HG03469 (cell line): ENCODE measurements around the gene MEF2B.
A peak's percentile ranks its signal among the peaks of the same experiment; 100 is the strongest.
"Not testable (repeated sequence)": the region's sequence is repeated elsewhere in the genome, so short reads cannot be mapped to it uniquely, and the experiment has no call there.

Experiments used
- ATAC-seq: cut with Tn5 transposase; IDR thresholded peaks from one replicate; pipeline ENCODE4 v1.9.1; 2021; ENCODE audit warnings: mild to moderate bottlenecking, moderate library complexity, moderate number of reproducible peaks; ENCODE audit not compliant: unreplicated experiment

MEF2B gene

DNA sequence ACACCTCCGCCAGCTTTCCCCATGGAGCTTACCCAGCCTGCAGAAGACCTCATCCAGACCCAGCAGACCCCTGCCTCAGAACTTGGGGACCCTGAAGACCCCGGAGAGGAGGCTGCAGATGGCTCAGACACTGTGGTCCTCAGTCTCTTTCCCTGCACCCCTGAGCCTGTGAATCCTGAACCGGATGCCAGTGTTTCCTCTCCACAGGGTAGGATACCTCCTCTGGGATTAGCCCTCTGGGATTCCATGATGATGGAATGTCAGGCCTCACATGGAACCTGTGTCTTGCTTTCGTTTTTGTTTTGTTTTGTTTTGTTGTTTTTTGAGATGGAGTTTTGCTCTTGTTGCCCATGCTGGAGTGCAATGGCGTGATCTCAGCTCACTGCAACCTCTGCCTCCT lies 23.9 kb upstream of the MEF2B start:
- no peak for ATAC-seq

DNA sequence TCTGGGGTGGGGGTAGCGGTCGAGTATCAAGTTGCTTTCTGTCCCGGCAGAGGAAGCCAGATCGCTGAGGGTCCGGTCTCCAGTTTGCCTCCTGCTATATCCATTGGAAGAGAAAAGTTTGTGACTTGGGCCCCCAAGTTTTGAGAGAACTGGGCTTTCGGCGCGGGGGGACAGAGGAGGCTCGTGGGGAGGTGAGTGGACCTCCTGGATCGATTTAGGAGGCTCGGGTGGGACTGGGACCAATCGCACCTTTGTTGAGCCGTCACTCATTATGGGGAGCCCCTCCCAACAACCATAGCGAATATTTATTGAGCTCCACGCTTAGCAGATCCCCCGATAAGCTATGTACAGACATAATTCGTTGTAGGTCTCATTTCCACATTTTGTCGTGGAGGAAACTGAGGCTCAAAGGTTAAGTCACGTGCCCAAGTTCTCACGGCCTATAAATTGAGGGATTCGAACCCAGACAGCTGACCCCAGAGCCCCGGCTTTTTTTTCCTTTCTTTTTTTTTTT lies 22.9 kb upstream of the MEF2B start:
- no peak for ATAC-seq

DNA sequence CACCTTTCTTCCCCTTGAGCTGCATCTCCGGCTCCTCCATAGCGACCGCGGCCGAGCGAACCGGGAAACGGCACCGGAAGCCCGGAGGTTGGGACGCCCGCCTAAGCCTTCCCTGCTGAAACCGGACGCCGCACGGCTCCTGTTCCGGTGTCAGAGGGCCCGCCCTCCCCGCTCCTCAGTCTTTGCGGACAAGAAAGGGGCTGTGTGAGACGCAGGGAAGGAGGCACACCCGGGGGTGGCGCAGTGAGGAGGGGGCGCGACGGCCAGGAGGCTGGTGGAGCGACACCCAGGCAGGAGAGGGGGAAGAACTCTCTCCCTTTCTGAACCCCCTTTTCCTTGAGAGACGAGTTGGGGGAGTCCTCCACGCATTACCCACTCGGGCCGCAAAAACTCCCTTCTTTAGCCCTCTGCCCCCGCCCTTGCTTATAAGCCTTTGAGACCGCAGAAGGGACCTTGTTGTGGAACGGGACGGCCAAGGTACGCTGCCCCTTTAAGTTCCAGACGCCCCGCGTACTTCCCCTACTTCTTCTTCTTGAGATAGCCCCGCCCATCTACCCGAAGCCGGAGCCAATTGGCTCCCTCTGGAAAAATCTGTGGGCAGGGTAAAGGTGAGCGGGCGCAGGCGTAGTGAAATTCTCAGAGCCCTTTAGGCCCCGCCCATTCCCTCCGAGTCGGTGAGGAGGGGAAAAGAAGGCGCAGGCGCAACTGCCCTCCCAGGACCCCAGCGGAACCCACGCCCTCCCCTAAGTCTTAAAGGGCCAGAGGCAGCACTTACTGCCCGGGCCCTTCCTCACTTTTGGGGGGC lies 22.2 kb upstream of the MEF2B start, which contains the start of the genes BORCS8 and RFXANK:
TSS of gene BORCS8 (minus strand) at position 75 of the 805 bp plus-strand sequence. CDS start at position 40, 35 bp downstream.
TSS of gene RFXANK (plus strand) at position 181 of the 805 bp plus-strand sequence. CDS start 1,689 bp downstream, outside the sequence.
- ATAC-seq = peak; percentile 64

DNA sequence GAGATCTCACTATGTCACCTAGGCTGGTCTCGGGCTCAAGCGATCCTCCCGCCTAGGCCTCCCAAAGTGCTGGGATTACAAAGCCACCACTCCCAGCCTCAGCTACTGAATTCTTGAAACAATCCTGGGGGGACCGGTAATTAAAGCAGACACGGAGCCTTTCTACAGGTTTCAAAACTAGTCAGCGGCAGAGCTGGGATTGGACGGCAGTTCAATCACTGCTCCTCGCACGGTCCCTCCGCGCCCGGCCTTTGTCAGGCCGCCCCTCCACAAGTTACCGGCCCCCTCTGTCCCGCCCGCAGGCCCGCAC lies 21.7 kb upstream of the MEF2B start:
- no peak for ATAC-seq

DNA sequence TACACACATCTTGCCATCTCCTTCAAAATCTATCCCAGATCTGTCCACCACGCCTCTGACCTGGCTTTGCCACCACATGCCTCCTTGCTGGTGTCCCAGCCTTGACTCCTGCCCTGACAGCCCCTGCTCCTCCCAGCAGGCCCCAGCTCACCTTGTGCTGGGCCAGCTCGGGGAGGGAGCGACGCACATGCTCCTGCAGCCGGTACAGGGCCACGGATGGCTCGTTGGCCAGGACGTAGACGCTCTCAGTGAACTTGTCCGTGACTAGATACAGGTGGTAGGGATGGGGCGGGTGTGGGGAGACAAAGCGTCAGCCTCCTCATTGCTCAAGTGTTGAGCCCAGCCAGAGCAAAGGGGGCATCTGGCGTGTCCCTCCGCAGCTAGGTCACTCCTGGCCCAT lies 16.7 kb upstream of the MEF2B start:
- ATAC-seq = no peak

DNA sequence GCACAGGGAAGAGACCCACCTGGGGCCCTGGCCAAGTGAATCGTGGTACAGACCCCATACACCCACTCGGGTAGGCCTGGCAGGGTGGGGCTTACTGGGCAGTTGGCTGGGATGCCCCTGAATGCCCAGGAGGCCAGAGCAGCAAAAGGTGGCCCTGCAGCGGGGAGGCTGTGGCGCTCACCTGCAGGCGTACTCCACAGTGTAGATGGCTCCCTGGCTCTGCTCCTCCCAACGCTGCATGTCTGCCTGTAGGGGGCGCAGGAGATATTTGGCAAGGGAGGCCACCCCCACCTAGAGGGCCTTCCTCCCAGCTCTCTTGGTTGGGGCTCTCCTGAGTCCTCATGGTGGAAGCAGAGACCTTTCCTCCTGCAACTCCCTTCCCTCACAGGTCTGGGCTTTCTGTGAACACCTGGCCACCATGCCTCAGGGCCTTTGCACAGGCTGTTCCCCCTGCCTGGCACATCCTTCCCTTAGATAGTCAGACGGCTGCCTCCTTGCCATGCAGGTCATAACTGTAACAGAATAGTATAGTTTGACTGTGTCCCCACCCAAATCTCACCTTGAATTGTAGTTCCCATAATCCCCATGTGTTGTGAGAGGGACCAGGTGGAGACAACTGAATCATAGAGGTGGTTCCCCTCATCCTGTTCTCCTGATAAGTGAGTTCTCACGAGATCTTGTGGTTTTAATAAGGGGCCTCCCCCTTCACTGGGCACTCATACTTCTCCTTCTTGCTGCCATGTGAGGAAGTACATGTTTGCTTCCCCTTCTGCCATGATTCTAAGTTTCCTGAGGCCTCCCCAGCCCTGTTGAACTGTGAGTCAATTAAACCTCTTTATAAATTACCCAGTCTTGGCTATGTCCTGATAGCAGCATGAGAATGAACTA lies 16.0 kb upstream of the MEF2B start:
- no peak for ATAC-seq

DNA sequence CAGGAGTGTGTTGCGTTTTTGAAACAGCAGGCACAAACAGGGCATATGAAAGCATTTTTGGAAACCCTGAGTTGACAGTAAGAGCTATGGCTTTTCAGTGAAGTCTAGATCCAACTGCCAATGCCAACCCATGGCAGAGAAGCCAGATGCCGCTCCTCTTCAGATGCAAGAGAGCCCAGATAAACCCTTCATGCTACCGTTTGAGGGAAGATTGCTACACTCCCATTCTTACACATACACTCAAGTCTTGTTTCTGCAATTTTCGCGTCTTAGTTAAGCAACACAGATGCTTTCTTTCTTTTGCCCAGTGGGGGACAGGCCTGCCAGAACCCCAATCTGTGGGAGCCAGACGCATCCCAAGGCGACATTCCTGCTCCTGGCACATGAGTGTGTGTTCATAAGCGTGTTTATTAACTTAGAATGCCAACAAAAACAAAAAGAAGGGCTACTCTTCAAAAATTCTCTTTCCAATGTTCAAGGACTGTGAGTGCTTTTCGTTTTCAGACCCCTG lies 11.5 kb upstream of the MEF2B start:
- ATAC-seq = no peak

DNA sequence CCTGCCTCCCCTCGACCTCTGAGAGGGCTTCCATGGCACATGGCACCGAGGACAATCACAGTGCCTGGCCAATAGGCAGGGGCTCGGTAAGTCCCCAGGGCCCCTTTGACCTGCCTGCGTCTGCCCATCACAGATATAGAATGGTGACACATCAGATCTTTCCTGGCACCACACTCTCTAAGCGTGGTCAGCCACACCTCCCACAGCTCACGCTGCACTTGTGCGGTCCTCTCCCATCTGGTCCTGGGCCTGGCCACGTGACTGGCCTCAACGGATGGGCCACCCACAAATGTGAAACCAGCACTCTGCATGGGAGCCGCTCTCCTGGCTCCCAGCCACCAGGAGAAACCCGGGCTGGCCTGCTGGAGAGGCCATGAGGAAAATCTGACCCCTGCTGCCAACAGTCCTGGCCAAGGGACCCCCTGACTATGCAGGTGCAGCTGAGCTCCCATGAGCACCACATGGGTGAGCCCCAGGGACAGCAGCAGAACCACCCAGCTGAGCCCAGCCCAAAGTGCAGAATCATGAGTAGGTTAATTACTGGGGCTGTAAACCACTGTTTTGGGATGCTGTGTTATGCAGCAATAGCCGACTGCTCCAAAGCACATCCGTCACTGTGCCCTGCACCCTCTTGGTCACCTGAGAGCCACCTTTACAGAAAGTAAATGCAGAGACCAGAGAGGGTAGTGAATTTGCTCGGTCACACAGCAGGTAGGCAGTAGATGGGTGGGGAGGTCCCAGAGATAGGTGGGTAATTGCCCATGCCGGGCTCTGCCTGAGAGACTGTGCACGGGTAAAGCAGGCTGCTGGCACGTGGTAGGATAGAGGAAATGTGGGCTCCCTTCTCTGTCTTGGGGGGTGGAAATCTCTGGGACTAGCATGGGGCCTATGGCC lies 9.7 kb upstream of the MEF2B start:
- no peak for ATAC-seq

DNA sequence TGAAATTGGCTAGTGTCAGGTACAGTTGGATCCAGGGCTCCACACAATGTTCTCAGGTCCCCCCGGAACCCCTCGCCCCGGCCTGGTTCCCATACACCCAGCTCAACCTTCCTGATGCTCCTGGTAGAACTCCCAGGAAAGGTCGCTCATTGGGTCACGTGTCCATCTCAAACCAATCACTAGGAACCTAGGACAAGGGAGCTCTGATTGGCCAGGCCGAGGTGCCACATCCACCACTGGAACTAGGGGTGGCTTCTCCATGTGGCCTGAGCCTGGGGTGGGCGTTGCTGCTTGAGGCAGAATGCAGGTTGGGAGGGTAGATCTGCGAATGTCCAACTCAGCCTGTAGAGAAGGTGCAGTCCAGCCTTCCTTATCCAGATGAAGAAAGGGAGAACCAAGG lies 6.9 kb upstream of the MEF2B start:
- no peak for ATAC-seq

DNA sequence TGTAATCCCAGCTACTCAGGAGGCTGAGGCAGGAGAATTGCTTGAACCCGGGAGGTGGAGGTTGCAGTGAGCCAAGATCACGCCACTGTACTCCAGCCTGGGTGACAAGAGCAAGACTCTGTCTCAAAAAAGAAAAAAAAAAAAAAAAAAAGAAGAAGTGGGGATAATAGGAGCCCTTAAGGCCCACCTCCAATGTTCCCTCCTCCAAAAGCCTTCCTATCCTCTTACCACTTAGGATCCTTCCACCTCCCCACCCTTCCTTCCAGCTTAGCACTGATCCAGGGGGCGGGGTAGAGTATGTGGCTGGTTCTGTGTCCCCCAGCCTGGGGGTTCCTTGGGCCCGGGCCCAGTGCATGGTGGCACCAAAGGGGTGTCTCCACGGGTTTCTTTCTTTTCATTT lies 3.2 kb upstream of the MEF2B start:
- ATAC-seq = not testable (repeated sequence)

DNA sequence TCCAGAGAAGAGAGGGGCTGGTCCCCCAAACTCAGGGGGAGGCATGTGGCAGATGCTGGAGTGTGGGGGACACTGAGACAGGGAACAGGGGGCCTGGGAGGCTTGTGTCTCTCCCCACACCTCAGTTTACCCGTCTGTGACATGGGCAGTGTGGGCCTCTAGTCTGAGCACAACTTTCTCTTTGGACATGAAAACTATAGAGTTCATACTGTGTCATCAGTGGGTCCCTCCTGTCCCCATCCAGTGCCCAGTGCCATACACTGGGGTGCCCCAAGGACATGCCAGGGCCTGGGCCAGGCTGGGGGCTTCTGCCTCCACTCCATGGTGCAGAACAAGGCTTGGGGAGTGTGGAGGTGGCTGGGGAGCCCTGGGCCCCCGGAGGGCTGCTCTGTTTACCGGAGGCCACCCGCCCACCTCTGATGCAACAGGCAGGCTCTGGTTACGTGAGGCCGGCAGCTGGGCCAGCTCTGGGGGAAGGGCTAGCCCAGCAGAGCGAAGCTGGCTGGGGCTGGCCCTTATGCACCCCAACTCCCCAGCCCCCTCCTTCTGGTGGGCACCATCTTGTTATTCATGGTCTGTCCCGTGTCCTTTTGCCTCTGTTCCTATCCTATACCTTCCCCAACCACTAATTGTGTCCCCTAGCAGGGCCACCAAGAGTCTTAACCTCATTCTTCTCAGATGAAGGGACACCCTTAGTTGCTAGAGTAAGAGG lies 1.9 kb upstream of the MEF2B start:
- ATAC-seq = no peak

DNA sequence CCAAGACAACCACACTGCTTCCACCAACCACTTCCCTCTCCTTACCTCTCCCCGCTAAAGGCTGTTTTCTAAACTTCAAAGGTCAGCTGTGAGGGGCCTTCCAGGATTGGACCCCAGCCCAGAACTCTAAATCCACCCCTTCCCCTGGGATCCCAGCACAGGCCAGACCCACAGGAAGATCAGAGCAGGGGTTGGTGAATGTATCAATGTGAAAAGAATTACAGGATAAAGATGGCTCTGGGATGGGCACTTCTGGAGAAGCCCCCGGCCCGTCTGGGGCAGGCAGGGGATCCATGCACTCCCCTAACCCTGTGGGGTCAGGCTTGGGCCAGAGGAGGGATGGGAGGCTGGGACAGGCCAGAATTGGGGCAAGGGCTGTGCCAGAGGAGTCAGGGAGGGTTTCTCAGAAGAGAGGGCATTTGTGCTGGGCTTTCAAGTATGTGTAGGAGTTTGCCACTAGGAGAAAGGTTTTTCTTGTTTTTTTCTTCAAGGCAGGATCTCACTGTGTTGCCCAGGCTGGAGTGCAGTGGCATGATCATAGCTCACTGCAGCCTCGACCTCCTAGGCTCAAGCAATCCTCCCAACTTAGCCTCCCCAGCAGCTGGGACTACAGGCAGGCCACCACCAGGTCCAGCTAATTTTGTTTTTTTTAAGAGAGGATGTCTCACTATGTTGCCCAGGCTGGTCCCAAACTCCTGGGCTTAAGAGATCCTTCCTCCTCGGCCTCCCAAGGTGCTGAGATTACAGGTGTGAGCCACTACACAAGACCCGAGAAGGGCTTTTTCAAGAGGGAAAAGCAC lies 1.0 kb upstream of the MEF2B start:
- ATAC-seq = no peak

DNA sequence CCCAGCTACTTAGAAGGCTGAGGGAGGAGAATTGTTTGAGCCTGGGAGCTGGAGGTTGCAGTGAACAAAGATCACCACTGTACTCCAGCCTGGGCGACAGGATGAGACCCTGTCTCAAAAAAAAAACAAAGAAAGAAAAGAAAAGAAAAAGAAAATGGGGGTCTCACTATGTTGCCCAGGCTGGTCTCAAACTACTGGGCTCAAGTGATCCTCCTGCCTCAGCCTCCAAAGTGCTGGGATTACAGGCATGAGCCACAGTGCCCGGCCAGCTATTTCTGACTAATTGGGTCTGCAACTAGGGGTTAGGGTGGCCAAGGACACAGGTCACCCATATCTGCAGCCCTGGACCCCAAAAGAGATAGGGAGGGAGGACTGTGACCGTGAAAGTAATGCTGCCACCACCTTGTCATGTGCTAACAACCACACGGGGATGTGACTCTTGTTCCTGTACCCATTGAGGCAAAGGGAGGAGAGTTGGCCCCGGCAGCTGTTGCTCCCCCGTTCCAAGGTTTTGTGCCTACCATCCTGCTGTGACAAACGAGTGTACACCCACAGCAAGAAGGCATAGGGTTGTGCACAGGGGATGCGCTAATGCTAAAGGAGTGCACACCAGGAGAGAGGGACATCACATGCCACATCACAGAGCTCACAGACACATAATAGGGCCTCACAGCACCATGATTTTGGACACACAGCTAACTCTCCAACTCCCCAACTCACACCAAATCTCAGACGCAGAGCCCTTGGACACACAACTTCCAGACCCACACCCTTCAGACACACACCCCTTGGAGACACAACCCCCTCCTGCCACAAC lies 619 bp downstream of the MEF2B start:
- no peak for ATAC-seq

DNA sequence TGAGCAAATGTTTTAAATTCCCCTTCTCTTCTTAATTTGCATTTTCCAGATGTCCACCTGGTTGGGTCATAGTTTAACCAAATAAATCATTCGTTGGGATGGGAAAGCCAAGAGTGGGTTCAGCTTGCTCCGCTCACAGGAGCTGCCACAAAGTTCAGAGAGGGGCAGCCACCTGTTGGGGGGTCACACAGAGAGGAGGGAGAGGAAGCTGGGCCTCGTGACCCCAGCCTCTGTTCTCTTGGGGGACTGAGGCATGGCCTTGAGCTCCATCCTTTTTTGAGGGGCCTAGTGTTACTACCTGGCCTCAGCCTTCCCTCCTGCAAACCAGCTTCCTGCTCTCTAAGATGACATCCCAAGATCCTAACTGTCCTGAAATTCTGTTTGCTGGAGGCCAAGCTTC lies 2.5 kb downstream of the MEF2B start:
- no peak for ATAC-seq

DNA sequence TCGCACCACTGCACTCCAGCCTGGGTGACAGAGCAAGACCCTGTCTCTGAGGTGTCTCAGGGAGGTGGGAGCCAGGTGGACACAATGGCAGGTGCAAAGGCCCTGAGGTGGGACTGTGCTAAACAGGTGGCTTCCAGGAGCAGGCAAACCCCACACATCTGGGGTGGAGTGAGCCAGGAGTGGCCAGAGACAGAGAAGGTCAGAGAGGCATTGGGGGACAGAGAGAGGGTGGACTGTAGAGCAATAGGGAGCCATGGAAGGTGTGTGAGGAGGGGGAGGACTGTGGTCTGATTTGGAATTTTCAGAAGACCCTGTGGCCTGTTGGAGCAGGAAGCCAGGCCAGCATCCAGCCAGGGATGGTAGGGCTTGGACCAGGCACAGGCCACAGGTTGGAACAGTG lies 4.7 kb downstream of the MEF2B start:
- ATAC-seq = no peak

DNA sequence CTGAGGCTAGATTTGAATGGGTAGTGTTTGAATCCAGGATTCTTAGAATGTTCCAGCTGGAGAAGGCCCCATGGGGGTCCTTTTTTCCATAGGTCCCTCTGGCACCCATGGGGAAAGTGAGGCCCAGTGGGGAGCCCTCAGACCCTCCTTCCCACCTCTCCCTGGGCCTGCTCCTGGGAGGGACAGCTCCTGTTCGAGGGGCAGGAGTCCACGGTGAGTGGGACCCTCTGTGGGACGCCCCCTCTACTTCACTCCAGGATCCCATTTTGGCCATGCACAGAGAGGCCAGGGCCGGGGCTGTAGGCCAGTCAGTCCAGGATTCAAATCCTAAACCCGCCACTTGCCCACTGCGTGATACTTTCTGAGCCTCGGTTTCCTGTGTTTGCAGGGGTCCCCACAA lies 7.6 kb downstream of the MEF2B start:
- no peak for ATAC-seq

DNA sequence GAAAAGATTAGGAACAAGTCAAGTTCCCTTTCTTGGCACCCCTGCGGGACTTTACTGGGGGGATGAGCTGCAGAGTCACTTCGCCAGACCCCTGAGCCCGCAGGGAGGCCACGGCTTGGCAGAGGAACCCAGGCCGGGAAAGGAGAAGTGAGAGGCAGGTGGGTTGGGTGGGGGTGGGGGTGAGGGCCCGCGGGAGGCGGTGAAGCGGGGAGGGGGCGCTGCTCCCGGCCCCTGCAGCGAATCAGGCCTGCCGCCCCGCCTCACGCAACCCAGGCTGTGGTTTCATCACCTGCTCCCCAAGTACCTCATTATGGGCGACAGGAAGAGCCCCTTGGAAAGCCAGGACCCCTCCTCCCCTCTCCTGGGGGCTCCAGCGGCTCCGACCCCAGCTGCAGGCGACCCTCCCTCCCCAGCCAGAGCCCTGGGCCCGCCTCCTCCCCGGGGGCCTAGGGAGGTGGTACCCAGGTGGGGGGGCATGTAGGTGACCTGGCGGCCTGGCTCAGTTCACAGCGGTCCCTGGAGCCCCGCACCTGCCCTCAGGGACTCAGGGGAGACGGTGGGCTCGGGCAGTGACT lies 9.5 kb downstream of the MEF2B start:
- ATAC-seq = no peak

DNA sequence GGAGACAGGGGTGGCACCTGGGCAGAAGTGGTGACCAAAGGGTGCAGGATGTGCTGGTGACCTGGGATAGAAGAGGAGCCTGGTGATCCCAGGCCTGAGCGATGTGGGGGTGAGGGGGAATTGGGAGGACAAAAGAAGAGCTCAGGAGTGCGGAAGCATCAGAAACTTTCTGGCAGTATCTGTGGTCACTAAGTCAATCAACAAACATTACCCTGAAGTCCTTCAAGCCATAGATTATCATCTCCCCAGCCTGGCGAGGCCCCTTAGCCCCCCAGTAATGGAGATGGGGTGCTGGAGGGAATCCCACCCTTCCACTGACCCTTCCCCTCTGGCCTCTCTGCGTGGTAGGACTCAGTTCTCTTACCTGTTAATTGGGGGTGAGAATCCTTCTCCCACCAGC lies 10.5 kb downstream of the MEF2B start:
- no peak for ATAC-seq
